Keratinocyte (primary cell): ENCODE results near the gene ADRB2. TPM values are rescaled to one million over a fixed set of nuclear protein-coding genes. Genes with fewer than 3 reads are reported as not detected.

Experiments used
- DNase-seq: peaks from one replicate; pipeline ENCODE4 v3.0.0-alpha.2; 2011; ENCODE audit warnings: low read depth, missing footprints, low spot score
- FAIRE-seq: peaks from 2 replicates; lab custom pipeline; 2011; peaks lifted over from hg19 to GRCh38; lab: Jason Lieb, UNC
- H2AFZ ChIP-seq: 2 replicates; pipeline ENCODE4 v1.6.0; 2012; ENCODE audit warnings: low read length, control low read depth, inconsistent platforms; ENCODE audit not compliant: control insufficient read depth
- H3K27ac ChIP-seq: 2 replicates; pipeline ENCODE4 v1.5.1; 2011; ENCODE audit warnings: low read length; ENCODE audit not compliant: control insufficient read depth, insufficient read depth
- H3K27me3 ChIP-seq: 3 replicates; pipeline ENCODE4 v1.6.0; 2011; ENCODE audit warnings: low read length; ENCODE audit not compliant: control insufficient read depth, insufficient read depth; ENCODE audit errors: extremely low read depth
- H3K36me3 ChIP-seq, 2 experiments: 2 replicates in 1 of 2; 3 replicates in 1 of 2; pipeline ENCODE4 v1.5.1; 2011; ENCODE audit warnings: low read length in 2 of 2, mild to moderate bottlenecking in 1 of 2; ENCODE audit not compliant: control insufficient read depth in 2 of 2, insufficient read depth in 2 of 2; ENCODE audit errors: extremely low read depth in 1 of 2
- H3K4me1 ChIP-seq: 3 replicates; pipeline ENCODE4 v1.5.1; 2011; ENCODE audit warnings: low read length; ENCODE audit not compliant: control insufficient read depth, insufficient read depth; ENCODE audit errors: extremely low read depth
- H3K4me2 ChIP-seq: 3 replicates; pipeline ENCODE4 v1.6.0; 2011; ENCODE audit warnings: low read depth, low read length; ENCODE audit not compliant: control insufficient read depth, insufficient read depth; ENCODE audit errors: extremely low read depth
- H3K4me3 ChIP-seq, 3 experiments: fragments of 200-600 bp in 1 of 3; sonication (generic) in 1 of 3; 2 replicates in 2 of 3; 3 replicates in 1 of 3; pipeline ENCODE4 v1.5.1; 2011 to 2016; ENCODE audit warnings: low read length in 3 of 3, mild to moderate bottlenecking in 3 of 3, control low read depth in 2 of 3, inconsistent platforms in 1 of 3, low read depth in 1 of 3, mixed read lengths in 1 of 3, mixed run types in 1 of 3, moderate library complexity in 1 of 3; ENCODE audit not compliant: control insufficient read depth in 2 of 3, insufficient read depth in 2 of 3; ENCODE audit errors: extremely low read depth in 1 of 3
- H3K79me2 ChIP-seq: 2 replicates; pipeline ENCODE4 v1.6.0; 2012; ENCODE audit warnings: low read length; ENCODE audit not compliant: control insufficient read depth, insufficient read depth
- H3K9ac ChIP-seq: 3 replicates; pipeline ENCODE4 v1.6.0; 2011; ENCODE audit warnings: low read length; ENCODE audit not compliant: control insufficient read depth, insufficient read depth; ENCODE audit errors: extremely low read depth
- H3K9me1 ChIP-seq: 3 replicates; pipeline ENCODE4 v1.6.0; 2011; ENCODE audit warnings: low read length; ENCODE audit not compliant: control insufficient read depth, insufficient read depth; ENCODE audit errors: extremely low read depth
- H3K9me3 ChIP-seq: 2 replicates; pipeline ENCODE4 v1.5.1; 2012; ENCODE audit warnings: low read depth, low read length; ENCODE audit not compliant: control insufficient read depth
- H4K20me1 ChIP-seq: 3 replicates; pipeline ENCODE4 v1.6.0; 2011; ENCODE audit warnings: low read length; ENCODE audit not compliant: control insufficient read depth, insufficient read depth; ENCODE audit errors: extremely low read depth
- EZH2 ChIP-seq: IDR thresholded peaks from one replicate; pipeline ENCODE4 v1.6.1; 2012; ENCODE audit warnings: inconsistent platforms, mild to moderate bottlenecking, low read length, moderate library complexity
- dilution Hi-C: fragments of 300-500 bp; cut with MboI; formaldehyde crosslinking; loops from one replicate; pipeline ENCODE4 v1.7.0; 2020; ENCODE audit warnings: low sequenced_read_pairs; ENCODE audit not compliant: extremely low pct_ligation_motif_present
- polyA plus RNA-seq, 5 experiments: library from polyadenylated mRNA; depleted of rRNA in 3 of 5; stranded (reverse) in 3 of 5; stranded (forward) in 1 of 5; unstranded in 1 of 5; fragments of >200 nt; gene quantifications; 1 replicate in 1 of 5; 2 replicates in 3 of 5; 3 replicates in 1 of 5; pipeline versions ENCODE4 v1.2.1 to v1.2.3, GENCODE V29; 2011 to 2012; ENCODE audit warnings: missing spikeins in 2 of 5, low read depth in 1 of 5, low replicate concordance in 1 of 5
- TF ChIP-seq, protein P1 (sequence below), 3 experiments: IDR thresholded peaks in 1 of 3; conservative IDR thresholded peaks in 1 of 3; optimal IDR thresholded peaks in 1 of 3; 2 replicates in 2 of 3; 3 replicates in 1 of 3; pipeline versions ENCODE3 to v1.5.1; 2011; ENCODE audit warnings: low read length in 3 of 3, mild to moderate bottlenecking in 3 of 3, moderate library complexity in 2 of 3, control low read depth in 1 of 3, inconsistent platforms in 1 of 3; ENCODE audit not compliant: insufficient read depth in 2 of 3; ENCODE audit errors: extremely low read depth in 1 of 3

Gene ADRB2
- polyA plus RNA-seq, 1 donor (not counting 4 experiments of a cell fraction or from before 2014, with no cell fraction given), result 39.7 TPM

DNA sequence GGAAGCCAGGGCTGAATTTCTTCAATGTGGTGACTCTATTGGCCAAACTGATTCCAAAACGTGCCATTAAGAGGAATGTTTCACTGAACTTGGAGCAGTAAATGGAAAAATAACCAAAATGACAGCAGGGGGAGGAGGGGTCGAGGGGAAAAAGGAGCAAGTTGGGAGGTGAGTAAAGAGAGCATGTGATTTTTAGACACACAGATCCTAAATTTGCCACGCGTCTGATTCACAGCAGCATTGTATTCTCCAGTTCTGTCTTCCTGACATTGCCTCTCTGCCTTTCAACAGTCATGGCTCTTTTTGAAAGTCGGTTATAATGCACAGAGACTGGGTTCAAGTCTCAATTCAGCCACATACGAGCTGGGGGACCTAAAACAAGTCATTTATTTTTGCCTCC, 22.0 kb upstream of the ADRB2 start:
- Histone ChIP-seq H3K79me2 (no peaks in the 10 kb centered on the region), H3K9me3 (no peaks in the 10 kb centered on the region), H3K9me1 (no peaks in the 10 kb centered on the region), H3K27ac (no peak overlapping the region), H4K20me1 (no peaks in the 10 kb centered on the region), H3K4me3 (no peak overlapping the region), H2AFZ (no peak overlapping the region), H3K4me2 (no peak overlapping the region), H3K36me3 (no peaks in the 10 kb centered on the region), H3K9ac (no peak overlapping the region), H3K27me3 (no peaks in the 10 kb centered on the region), H3K4me1 (peaks cover 3% of the 10 kb centered on the region)
- DNase-seq (no peak), FAIRE-seq (no peak)
- dilution Hi-C loops, result no loop called here
- TF ChIP-seq, protein P1, sequence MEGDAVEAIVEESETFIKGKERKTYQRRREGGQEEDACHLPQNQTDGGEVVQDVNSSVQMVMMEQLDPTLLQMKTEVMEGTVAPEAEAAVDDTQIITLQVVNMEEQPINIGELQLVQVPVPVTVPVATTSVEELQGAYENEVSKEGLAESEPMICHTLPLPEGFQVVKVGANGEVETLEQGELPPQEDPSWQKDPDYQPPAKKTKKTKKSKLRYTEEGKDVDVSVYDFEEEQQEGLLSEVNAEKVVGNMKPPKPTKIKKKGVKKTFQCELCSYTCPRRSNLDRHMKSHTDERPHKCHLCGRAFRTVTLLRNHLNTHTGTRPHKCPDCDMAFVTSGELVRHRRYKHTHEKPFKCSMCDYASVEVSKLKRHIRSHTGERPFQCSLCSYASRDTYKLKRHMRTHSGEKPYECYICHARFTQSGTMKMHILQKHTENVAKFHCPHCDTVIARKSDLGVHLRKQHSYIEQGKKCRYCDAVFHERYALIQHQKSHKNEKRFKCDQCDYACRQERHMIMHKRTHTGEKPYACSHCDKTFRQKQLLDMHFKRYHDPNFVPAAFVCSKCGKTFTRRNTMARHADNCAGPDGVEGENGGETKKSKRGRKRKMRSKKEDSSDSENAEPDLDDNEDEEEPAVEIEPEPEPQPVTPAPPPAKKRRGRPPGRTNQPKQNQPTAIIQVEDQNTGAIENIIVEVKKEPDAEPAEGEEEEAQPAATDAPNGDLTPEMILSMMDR (optimal IDR thresholded peaks at IDR 0.05 in 1 of 3, IDR thresholded peaks at IDR 0.05 in 1 of 3, conservative IDR thresholded peaks at IDR 0.05 in 1 of 3; ENCODE audit: extremely low read depth in 1 of 3, insufficient read depth in 2 of 3, low read length in 3 of 3), result no peak
- no peak for TF ChIP-seq EZH2

- Histone ChIP-seq H3K79me2 (no peaks in the 10 kb centered on the region), H3K27me3 (no peaks in the 10 kb centered on the region), H3K9ac (no peak overlapping the region), H4K20me1 (no peaks in the 10 kb centered on the region), H3K4me2 (no peak overlapping the region), H3K9me1 (no peaks in the 10 kb centered on the region), H3K9me3 (no peaks in the 10 kb centered on the region), H2AFZ (no peak overlapping the region), H3K36me3 (no peaks in the 10 kb centered on the region), H3K27ac (no peak overlapping the region), H3K4me3 (no peak overlapping the region), H3K4me1 (peaks cover 10% of the 10 kb centered on the region)
- FAIRE-seq (no peak), DNase-seq (no peak)
- no peak for TF ChIP-seq EZH2
- TF ChIP-seq, protein P1 (optimal IDR thresholded peaks at IDR 0.05 in 1 of 3, IDR thresholded peaks at IDR 0.05 in 1 of 3, conservative IDR thresholded peaks at IDR 0.05 in 1 of 3; ENCODE audit: extremely low read depth in 1 of 3, insufficient read depth in 2 of 3, low read length in 3 of 3), result no peak
- dilution Hi-C loops, result no loop called here
These were observed 20.8 kb upstream of the ADRB2 start for GRCh38 chr5:148805326-148806290.
